Breast epithelium (tissue), 3 donors: ENCODE data around the gene ANKS1A.

Experiments used
- POLR2A ChIP-seq: fragments of 450-650 bp; IDR thresholded peaks from one replicate; pipeline ENCODE4 v1.6.1; 2016; ENCODE audit warnings: antibody characterized with exemption, mild to moderate bottlenecking, moderate library complexity
- TF ChIP-seq, protein P1 (sequence below), 3 donors: fragments of 450-650 bp; IDR thresholded peaks; one replicate each; pipeline ENCODE4 v1.5.1; 2016 to 2017; ENCODE audit warnings: antibody characterized with exemption in 3 of 3, mild to moderate bottlenecking in 3 of 3, moderate library complexity in 3 of 3

DNA sequence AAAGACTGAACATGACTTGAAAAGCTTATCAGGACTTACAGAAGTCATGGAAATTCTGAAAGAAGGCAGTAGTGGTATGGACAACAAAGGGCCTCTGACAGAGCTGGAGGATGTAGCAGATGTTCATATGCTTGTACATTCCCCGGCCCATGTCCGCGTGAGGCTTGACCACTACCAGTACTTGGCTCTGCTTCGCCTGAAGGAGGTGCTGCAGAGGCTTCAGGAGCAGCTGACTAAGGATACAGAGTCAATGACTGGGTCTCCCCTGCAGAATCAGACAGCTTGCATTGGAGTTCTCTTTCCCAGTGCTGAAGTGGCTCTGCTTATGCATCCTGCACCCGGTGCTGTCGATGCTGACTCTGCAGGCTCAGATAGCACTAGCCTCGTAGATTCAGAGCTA, 30.4 kb upstream of the ANKS1A start:
- TF ChIP-seq, protein P1, sequence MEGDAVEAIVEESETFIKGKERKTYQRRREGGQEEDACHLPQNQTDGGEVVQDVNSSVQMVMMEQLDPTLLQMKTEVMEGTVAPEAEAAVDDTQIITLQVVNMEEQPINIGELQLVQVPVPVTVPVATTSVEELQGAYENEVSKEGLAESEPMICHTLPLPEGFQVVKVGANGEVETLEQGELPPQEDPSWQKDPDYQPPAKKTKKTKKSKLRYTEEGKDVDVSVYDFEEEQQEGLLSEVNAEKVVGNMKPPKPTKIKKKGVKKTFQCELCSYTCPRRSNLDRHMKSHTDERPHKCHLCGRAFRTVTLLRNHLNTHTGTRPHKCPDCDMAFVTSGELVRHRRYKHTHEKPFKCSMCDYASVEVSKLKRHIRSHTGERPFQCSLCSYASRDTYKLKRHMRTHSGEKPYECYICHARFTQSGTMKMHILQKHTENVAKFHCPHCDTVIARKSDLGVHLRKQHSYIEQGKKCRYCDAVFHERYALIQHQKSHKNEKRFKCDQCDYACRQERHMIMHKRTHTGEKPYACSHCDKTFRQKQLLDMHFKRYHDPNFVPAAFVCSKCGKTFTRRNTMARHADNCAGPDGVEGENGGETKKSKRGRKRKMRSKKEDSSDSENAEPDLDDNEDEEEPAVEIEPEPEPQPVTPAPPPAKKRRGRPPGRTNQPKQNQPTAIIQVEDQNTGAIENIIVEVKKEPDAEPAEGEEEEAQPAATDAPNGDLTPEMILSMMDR (IDR thresholded peaks at IDR 0.05), result no peak
- TF ChIP-seq POLR2A, result no peak
